ENCODE data around the gene ATXN10.
"Not testable (repeated sequence)": the region's sequence is repeated elsewhere in the genome, so short reads cannot be mapped to it uniquely, and the experiment has no call there.

The ATXN10 gene

GRCh38 chr22:45698094-45698493 is 26.5 kb downstream of the ATXN10 start:
- H3K27ac ChIP-seq, result no peak overlapping the region
- no peak for DNase-seq (ENCODE audit: low read depth, low spot score)

- no peak overlapping the region for H3K27ac ChIP-seq
- no peak for DNase-seq (ENCODE audit: low read depth, low spot score)
These were observed 31.3 kb downstream of the ATXN10 start for GRCh38 chr22:45702981-45703380.

- no peak overlapping the region for H3K27ac ChIP-seq
- DNase-seq (ENCODE audit: low read depth, low spot score), result no peak
These were observed 32.1 kb downstream of the ATXN10 start for GRCh38 chr22:45703758-45704157.

- H3K27ac ChIP-seq, result no peak overlapping the region
- no peak for DNase-seq (ENCODE audit: low read depth, low spot score)
These were observed 33.0 kb downstream of the ATXN10 start for GRCh38 chr22:45704648-45705047.

- DNase-seq (ENCODE audit: low read depth, low spot score), result no peak
- no peak overlapping the region for H3K27ac ChIP-seq
These were observed 36.0 kb downstream of the ATXN10 start for GRCh38 chr22:45707605-45708004.

- DNase-seq (ENCODE audit: low read depth, low spot score), result no peak
- no peak overlapping the region for H3K27ac ChIP-seq
These were observed 36.5 kb downstream of the ATXN10 start for GRCh38 chr22:45708145-45708544.

- DNase-seq (ENCODE audit: low read depth, low spot score), result no peak
- H3K27ac ChIP-seq, result peak overlapping the region; percentile 57
These were observed 37.6 kb downstream of the ATXN10 start for GRCh38 chr22:45709060-45709739.

- no peak for DNase-seq (ENCODE audit: low read depth, low spot score)
- H3K27ac ChIP-seq, result peak overlapping the region; percentile 57
These were observed 38.2 kb downstream of the ATXN10 start for GRCh38 chr22:45709866-45710265.

GRCh38 chr22:45710469-45710868 is 38.8 kb downstream of the ATXN10 start:
- no peak overlapping the region for H3K27ac ChIP-seq
- no peak for DNase-seq (ENCODE audit: low read depth, low spot score)

- not testable (repeated sequence) for DNase-seq (ENCODE audit: low read depth, low spot score); H3K27ac ChIP-seq
These were observed 42.8 kb downstream of the ATXN10 start for GRCh38 chr22:45714390-45714789.

GRCh38 chr22:45717789-45718188 is 46.2 kb downstream of the ATXN10 start:
- no peak for DNase-seq (ENCODE audit: low read depth, low spot score)
- peak overlapping the region; percentile 29 for H3K27ac ChIP-seq

- H3K27ac ChIP-seq, result peak overlapping the region; percentile 29
- DNase-seq (ENCODE audit: low read depth, low spot score), result no peak
These were observed 46.8 kb downstream of the ATXN10 start for GRCh38 chr22:45718391-45718790.

GRCh38 chr22:45720839-45721378 is 49.3 kb downstream of the ATXN10 start:
- no peak for DNase-seq (ENCODE audit: low read depth, low spot score)
- no peak overlapping the region for H3K27ac ChIP-seq

GRCh38 chr22:45722006-45722405 is 50.4 kb downstream of the ATXN10 start:
- DNase-seq (ENCODE audit: low read depth, low spot score), result no peak
- H3K27ac ChIP-seq, result no peak overlapping the region

GRCh38 chr22:45726081-45726480 is 54.4 kb downstream of the ATXN10 start:
- no peak overlapping the region for H3K27ac ChIP-seq
- DNase-seq (ENCODE audit: low read depth, low spot score), result no peak

- H3K27ac ChIP-seq, result no peak overlapping the region
- DNase-seq (ENCODE audit: low read depth, low spot score), result no peak
These were observed 59.6 kb downstream of the ATXN10 start for GRCh38 chr22:45731041-45731797.

GRCh38 chr22:45731798-45732495 is 60.3 kb downstream of the ATXN10 start:
- no peak for DNase-seq (ENCODE audit: low read depth, low spot score)
- no peak overlapping the region for H3K27ac ChIP-seq

- no peak overlapping the region for H3K27ac ChIP-seq
- DNase-seq (ENCODE audit: low read depth, low spot score), result no peak
These were observed 63.6 kb downstream of the ATXN10 start for GRCh38 chr22:45735273-45735672.

- no peak overlapping the region for H3K27ac ChIP-seq
- no peak for DNase-seq (ENCODE audit: low read depth, low spot score)
These were observed 66.6 kb downstream of the ATXN10 start for GRCh38 chr22:45738206-45738605.

GRCh38 chr22:45740236-45740635 is 68.6 kb downstream of the ATXN10 start:
- DNase-seq (ENCODE audit: low read depth, low spot score), result no peak
- no peak overlapping the region for H3K27ac ChIP-seq

All from epithelial cell of prostate (primary cell).